Endothelial cell of umbilical vein (primary cell): ENCODE results near the gene ETS1. TPM values are rescaled to one million over a fixed set of nuclear protein-coding genes. Genes with fewer than 3 reads are reported as not detected.
A peak's percentile ranks its signal among the peaks of the same experiment; 100 is the strongest.

ENCODE experiments used
- BruUV-seq: library from RNA; stranded (reverse); fragments of 400-500 nt; replicated peaks from 2 replicates; lab custom pipeline; 2021; lab: Mats Ljungman, UMichigan
- CTCF ChIA-PET: fragments of 300-600, 350-600 bp; sonication (Branson Sonifier 250); formaldehyde crosslinking; loops from one replicate; lab custom pipeline; 2021; ENCODE audit warnings: antibody characterized with exemption, inconsistent platforms; lab: Charles Lee
- POLR2A ChIA-PET: fragments of 300-600, 350-600 bp; sonication (Branson Sonifier 250); formaldehyde crosslinking; loops from one replicate; lab custom pipeline; 2021; ENCODE audit warnings: antibody characterized with exemption, inconsistent platforms; lab: Charles Lee
- DNase-seq: peaks from one replicate; pipeline ENCODE4 v3.0.0-alpha.2; 2011; ENCODE audit warnings: low read depth, low spot score
- FAIRE-seq: peaks from 2 replicates; lab custom pipeline; 2011; peaks lifted over from hg19 to GRCh38; lab: Jason Lieb, UNC
- H2AFZ ChIP-seq: 2 replicates; pipeline ENCODE4 v1.6.0; 2012; ENCODE audit warnings: low read depth, low read length, control low read depth, inconsistent platforms
- H3K27ac ChIP-seq: 2 replicates; pipeline ENCODE4 v1.5.1; 2011; ENCODE audit warnings: low read depth, mild to moderate bottlenecking, control low read depth, low read length, moderate library complexity; ENCODE audit not compliant: insufficient read depth
- H3K27me3 ChIP-seq, 2 experiments: 2 replicates each; pipeline versions ENCODE4 v1.6.0 to v1.6.1; 2011; ENCODE audit warnings: low read length in 2 of 2, mixed read lengths in 1 of 2; ENCODE audit not compliant: control insufficient read depth in 2 of 2, insufficient read depth in 2 of 2
- H3K36me3 ChIP-seq, 2 experiments: 2 replicates in 1 of 2; 3 replicates in 1 of 2; pipeline ENCODE4 v1.5.1; 2011; ENCODE audit warnings: low read length in 2 of 2, mild to moderate bottlenecking in 1 of 2, moderate library complexity in 1 of 2; ENCODE audit not compliant: control insufficient read depth in 2 of 2, insufficient read depth in 2 of 2; ENCODE audit errors: extremely low read depth in 1 of 2
- H3K4me1 ChIP-seq: 3 replicates; pipeline ENCODE4 v1.5.1; 2011; ENCODE audit warnings: mild to moderate bottlenecking, low read length; ENCODE audit not compliant: control insufficient read depth, insufficient read depth; ENCODE audit errors: extremely low read depth
- H3K4me2 ChIP-seq: 2 replicates; pipeline ENCODE4 v1.6.1; 2011; ENCODE audit warnings: low read length, control low read depth, mixed read lengths; ENCODE audit not compliant: insufficient read depth
- H3K4me3 ChIP-seq, 3 experiments: fragments of 200-600 bp in 1 of 3; sonication (generic), shearing (Covaris generic) in 1 of 3; replicated peaks in 1 of 3; 2 replicates each; pipeline ENCODE4 v1.5.1; 2011 to 2016; ENCODE audit warnings: control low read depth in 3 of 3, low read length in 3 of 3, mild to moderate bottlenecking in 2 of 3, inconsistent platforms in 1 of 3, low read depth in 1 of 3, moderate library complexity in 1 of 3; ENCODE audit not compliant: insufficient read depth in 1 of 3
- H3K79me2 ChIP-seq: 2 replicates; pipeline ENCODE4 v1.6.0; 2012; ENCODE audit warnings: low read length, inconsistent platforms; ENCODE audit not compliant: control insufficient read depth, insufficient read depth
- H3K9ac ChIP-seq: replicated peaks from 2 replicates; pipeline ENCODE3; 2011; ENCODE audit warnings: low read length, control low read depth; ENCODE audit not compliant: insufficient read depth; ENCODE audit errors: extremely low read depth
- H3K9me1 ChIP-seq: replicated peaks from 3 replicates; pipeline ENCODE4 v1.6.0; 2011; ENCODE audit warnings: mild to moderate bottlenecking, low read length; ENCODE audit not compliant: control insufficient read depth, insufficient read depth; ENCODE audit errors: extremely low read depth
- H3K9me3 ChIP-seq: replicated peaks from 2 replicates; pipeline ENCODE4 v1.5.1; 2012; ENCODE audit warnings: low read length, inconsistent platforms; ENCODE audit not compliant: control insufficient read depth, insufficient read depth
- H4K20me1 ChIP-seq: replicated peaks from 2 replicates; pipeline ENCODE3; 2011; ENCODE audit warnings: mild to moderate bottlenecking, low read length; ENCODE audit not compliant: control insufficient read depth, insufficient read depth; ENCODE audit errors: extremely low read depth
- CTCF ChIP-seq, 2 donors: IDR thresholded peaks; 1 replicate in 1 of 2; 2 replicates in 1 of 2; pipeline ENCODE4 v1.5.1; 2011; ENCODE audit warnings: low read length in 2 of 2, mild to moderate bottlenecking in 2 of 2, moderate library complexity in 2 of 2, control low read depth in 1 of 2, inconsistent platforms in 1 of 2, low read depth in 1 of 2; ENCODE audit not compliant: insufficient read depth in 1 of 2; ENCODE audit errors: extremely low read depth in 1 of 2
- FOS ChIP-seq: IDR thresholded peaks from 2 replicates; pipeline ENCODE4 v1.6.1; 2011; ENCODE audit warnings: mild to moderate bottlenecking, low read length, moderate library complexity, borderline replicate concordance; ENCODE audit not compliant: insufficient read depth
- GATA2 ChIP-seq: IDR thresholded peaks from 2 replicates; pipeline ENCODE4 v1.7.0; 2011; ENCODE audit warnings: low read depth, mild to moderate bottlenecking, moderate library complexity, mixed read lengths, low read length; ENCODE audit not compliant: insufficient read length, insufficient read depth
- JUN ChIP-seq: IDR thresholded peaks from 2 replicates; pipeline ENCODE4 v1.6.1; 2011; ENCODE audit warnings: borderline replicate concordance, low read depth; ENCODE audit not compliant: insufficient read length, insufficient read depth
- MYC ChIP-seq: IDR thresholded peaks from one replicate; pipeline ENCODE4 v1.6.1; 2011; ENCODE audit warnings: mild to moderate bottlenecking, low read depth, low read length
- POLR2A ChIP-seq: IDR thresholded peaks from 2 replicates; pipeline ENCODE4 v1.6.1; 2012; ENCODE audit warnings: low read depth, mild to moderate bottlenecking, control low read depth, low read length
- POLR2AphosphoS5 ChIP-seq: IDR thresholded peaks from 2 replicates; pipeline ENCODE4 v1.6.1; 2012; ENCODE audit warnings: low read depth, mild to moderate bottlenecking, control low read depth, low read length, moderate library complexity; ENCODE audit not compliant: insufficient read depth
- dilution Hi-C: fragments of 300-500 bp; cut with MboI; formaldehyde crosslinking; loops from one replicate; pipeline ENCODE4 v1.15.0; 2019; ENCODE audit warnings: low sequenced_read_pairs; ENCODE audit not compliant: extremely low pct_ligation_motif_present
- intact Hi-C: fragments of 100-400 bp; cut with micrococcal nuclease; formaldehyde crosslinking; loops from one replicate; pipeline ENCODE4 v1.10.0; 2022
- polyA plus RNA-seq, 4 experiments: library from polyadenylated mRNA; depleted of rRNA in 3 of 4; stranded (reverse) in 3 of 4; unstranded in 1 of 4; fragments of >200 nt; gene quantifications; 2 replicates each; pipeline versions ENCODE4 v1.2.1 to v1.2.3, GENCODE V29; 2011 to 2012; ENCODE audit warnings: missing spikeins in 1 of 4
- total RNA-seq: library from RNA; stranded (reverse); gene quantifications from 2 replicates; pipeline ENCODE4 v1.2.3, GENCODE V29; 2021

Gene ETS1
- total and polyA plus RNA-seq, 2 donors (not counting 3 experiments of a cell fraction or from before 2014, with no cell fraction given), result 34.2 to 115 TPM

- ChIA-PET CTCF (interaction anchor here (0.6 to 0.9 kb wide), 3 partner anchors 8 to 158 kb away, joined by 3 to 4 read pairs (median 3); no protein-coding TSS in a partner anchor), POLR2A (no interaction called here)
- Histone ChIP-seq H3K9me1 (no peaks in the 10 kb centered on the region), H3K4me2 (no peak overlapping the region), H3K27ac (no peak overlapping the region), H3K79me2 (peaks cover 42% of the 10 kb centered on the region), H3K9ac (no peak overlapping the region), H3K4me3 (no peak overlapping the region), H4K20me1 (no peaks in the 10 kb centered on the region), H3K27me3 (no peaks in the 10 kb centered on the region), H3K36me3 (peaks cover 7 to 20% of the 10 kb centered on the region in 2 experiments), H3K9me3 (no peaks in the 10 kb centered on the region), H2AFZ (no peak overlapping the region), H3K4me1 (peaks cover 22% of the 10 kb centered on the region)
- no peak for TF ChIP-seq POLR2AphosphoS5
- no peak for TF ChIP-seq MYC
- peak; percentile 49 for TF ChIP-seq FOS
- TF ChIP-seq CTCF (IDR thresholded peaks at IDR 0.05; ENCODE audit: extremely low read depth in 1 of 2, insufficient read depth in 1 of 2, low read depth in 1 of 2, low read length in 2 of 2), result no peak
- no peak for TF ChIP-seq POLR2A
- no peak for TF ChIP-seq GATA2
- peak; percentile 31 for TF ChIP-seq JUN
- peak; percentile 45 for DNase-seq
- dilution Hi-C loops, result no loop called here
- peak; percentile 67 for FAIRE-seq
- intact Hi-C loops, result loop anchor here (5.0 kb wide), 1 partner anchor 160 kb away; no protein-coding TSS in a partner anchor
- BruUV-seq, result no TSS peak
Measured at GRCh38 chr11:128472128-128473089, 114.9 kb downstream of the ETS1 start.
